Right cardiac atrium (tissue), 5 donors: ENCODE results near the gene FANCL. TPM values are rescaled to one million over a fixed set of nuclear protein-coding genes. Genes with fewer than 3 reads are reported as not detected.

ENCODE experiments used
- ATAC-seq, 2 donors: fragments of 200-7000 bp; cut with Tn5 transposase; one replicate each; pipeline versions ENCODE4 v1.8.0 to v1.9.1; 2020; ENCODE audit warnings: moderate library complexity in 2 of 2, mild to moderate bottlenecking in 1 of 2
- DNase-seq, 3 donors: peaks; one replicate each; pipeline ENCODE4 v3.0.0-alpha.2; 2020
- H3K27ac ChIP-seq: one replicate; pipeline ENCODE4 v1.5.1; 2013; ENCODE audit warnings: mild to moderate bottlenecking, low read length, control low read depth, moderate library complexity
- H3K27me3 ChIP-seq: one replicate; pipeline ENCODE4 v1.6.1; 2013; ENCODE audit not compliant: control insufficient read depth, insufficient read depth
- H3K4me1 ChIP-seq: one replicate; pipeline ENCODE4 v1.6.1; 2013; ENCODE audit warnings: low read length; ENCODE audit not compliant: control insufficient read depth, insufficient read depth
- H3K4me3 ChIP-seq: one replicate; pipeline ENCODE4 v1.5.1; 2013; ENCODE audit warnings: low read length, control low read depth
- H3K9me3 ChIP-seq: one replicate; pipeline ENCODE4 v1.6.1; 2013; ENCODE audit warnings: low read length; ENCODE audit not compliant: control insufficient read depth
- WGBS: extraction: QIAGEN DNeasy Blood & Tissue Kit; methylation state at CpG from one replicate; pipeline ENCODE4 v1.1.7; 2013; 5-methylcytosine and 5-hydroxymethylcytosine counted together
- intact Hi-C, 4 donors: fragments of 100-400 bp; cut with DNase I; formaldehyde crosslinking; loops; one replicate each; pipeline versions ENCODE4 v1.11.0 to v1.14.0; 2022 to 2023
- polyA plus RNA-seq: library from polyadenylated mRNA; stranded (reverse); fragments of 200-250 nt; gene quantifications from one replicate; pipeline ENCODE4 v1.2.3, GENCODE V29; 2013
- total RNA-seq, 4 donors: library from RNA; stranded (reverse); fragmentation: NEBNext Ultra II Directional; extraction: Animal tissue kit (Norgen Biotek cat#: 25700); gene quantifications; one replicate each; pipeline ENCODE4 v1.2.1, GENCODE V29; 2021
- donor health status: healthy with polysubstance abuse.
- donor health status: DM: no; HTN: yes; CAD: no.
- donor health status: DM: no; HTN: no; CAD: no.
- donor health status: DM: no; HTN: yes; CAD: no; lungs with severe emphysema.
- donor health status: DM: yes; HTN: yes; CAD: no.

FANCL gene
- total and polyA plus RNA-seq, 5 donors: 11.6 to 19.5 (median 16.1) TPM

GRCh38 chr2:58140508-58141072 lies 100.5 kb downstream of the FANCL start:
- Histone ChIP-seq H3K27me3 (no peaks in the 10 kb centered on the region), H3K27ac (no peak overlapping the region), H3K4me3 (no peak overlapping the region), H3K9me3 (no peaks in the 10 kb centered on the region), H3K4me1 (peaks cover 2% of the 10 kb centered on the region)
- no peak for DNase-seq
- ATAC-seq: no peak
- intact Hi-C loops: no loop called here
- WGBS: 87% methylated on average over 3 of the region's 3 CpGs

- 86% methylated on average over 3 of the region's 3 CpGs for WGBS
- no peaks in the 10 kb centered on the region for H3K27me3 ChIP-seq
- DNase-seq (no peak), ATAC-seq (no peak)
- H3K4me3 ChIP-seq: no peak overlapping the region
- H3K4me1 ChIP-seq: peaks cover 2% of the 10 kb centered on the region
- no peak overlapping the region for H3K27ac ChIP-seq
- intact Hi-C loops: no loop called here
- no peaks in the 10 kb centered on the region for H3K9me3 ChIP-seq
Observed at GRCh38 chr2:58138396-58139030, 102.6 kb downstream of the FANCL start.

- H3K4me3 ChIP-seq: no peak overlapping the region
- H3K4me1 ChIP-seq: peaks cover 2% of the 10 kb centered on the region
- 75% methylated on average over 1 of the region's 1 CpG for WGBS
- DNase-seq (peak in 1 of 3 donors; percentile 12), ATAC-seq (peak in 1 of 2 donors; percentile 75)
- intact Hi-C loops: no loop called here
- H3K27me3 ChIP-seq: no peaks in the 10 kb centered on the region
- H3K27ac ChIP-seq: no peak overlapping the region
- H3K9me3 ChIP-seq: no peaks in the 10 kb centered on the region
Observed at GRCh38 chr2:58137856-58138255, 103.3 kb downstream of the FANCL start.

GRCh38 chr2:58137221-58137620 lies 103.9 kb downstream of the FANCL start:
- no peak overlapping the region for H3K27ac ChIP-seq
- no peaks in the 10 kb centered on the region for H3K27me3 ChIP-seq
- DNase-seq (no peak), ATAC-seq (peak in 1 of 2 donors; percentile 64)
- H3K4me1 ChIP-seq: peaks cover 2% of the 10 kb centered on the region
- no peak overlapping the region for H3K4me3 ChIP-seq
- no peaks in the 10 kb centered on the region for H3K9me3 ChIP-seq
- intact Hi-C loops: no loop called here

GRCh38 chr2:58135861-58136260 lies 105.3 kb downstream of the FANCL start:
- no peak overlapping the region for H3K4me3 ChIP-seq
- WGBS: 68% methylated on average over 2 of the region's 2 CpGs
- H3K9me3 ChIP-seq: no peaks in the 10 kb centered on the region
- H3K4me1 ChIP-seq: peaks cover 4% of the 10 kb centered on the region
- H3K27ac ChIP-seq: no peak overlapping the region
- DNase-seq (no peak), ATAC-seq (no peak)
- intact Hi-C loops: no loop called here
- H3K27me3 ChIP-seq: no peaks in the 10 kb centered on the region

- DNase-seq (no peak), ATAC-seq (no peak)
- H3K9me3 ChIP-seq: no peaks in the 10 kb centered on the region
- intact Hi-C loops: no loop called here
- no peak overlapping the region for H3K27ac ChIP-seq
- H3K4me1 ChIP-seq: peaks cover 4% of the 10 kb centered on the region
- H3K27me3 ChIP-seq: no peaks in the 10 kb centered on the region
- H3K4me3 ChIP-seq: no peak overlapping the region
Observed at GRCh38 chr2:58133395-58133794, 107.7 kb downstream of the FANCL start.

- DNase-seq: peak; percentile 17 to 59 (median 52)
- H3K27ac ChIP-seq: no peak overlapping the region
- no peaks in the 10 kb centered on the region for H3K9me3 ChIP-seq
- H3K27me3 ChIP-seq: no peaks in the 10 kb centered on the region
- WGBS: 52% methylated on average over 5 of the region's 5 CpGs
- intact Hi-C loops: no loop called here
- ATAC-seq: peak; percentile 64 to 73
- H3K4me3 ChIP-seq: no peak overlapping the region
- peaks cover 2% of the 10 kb centered on the region for H3K4me1 ChIP-seq
Observed at GRCh38 chr2:58131191-58132011, 109.7 kb downstream of the FANCL start.

GRCh38 chr2:58130238-58130637 lies 110.9 kb downstream of the FANCL start:
- ATAC-seq (no peak), DNase-seq (no peak)
- Histone ChIP-seq H3K27me3 (no peaks in the 10 kb centered on the region), H3K9me3 (no peaks in the 10 kb centered on the region), H3K27ac (no peak overlapping the region), H3K4me3 (no peak overlapping the region), H3K4me1 (peaks cover 2% of the 10 kb centered on the region)
- intact Hi-C loops: no loop called here
- WGBS: 81% methylated on average over 2 of the region's 2 CpGs

GRCh38 chr2:58127111-58127510 lies 114.0 kb downstream of the FANCL start:
- WGBS: 96% methylated on average over 3 of the region's 3 CpGs
- ATAC-seq (no peak), DNase-seq (no peak)
- intact Hi-C loops: no loop called here
- H3K27me3 ChIP-seq: no peaks in the 10 kb centered on the region
- no peak overlapping the region for H3K27ac ChIP-seq
- H3K4me3 ChIP-seq: no peak overlapping the region
- H3K4me1 ChIP-seq: peaks cover 2% of the 10 kb centered on the region
- no peaks in the 10 kb centered on the region for H3K9me3 ChIP-seq

- no peak for DNase-seq
- no peak for ATAC-seq
- no peaks in the 10 kb centered on the region for H3K27me3 ChIP-seq
- no peak overlapping the region for H3K27ac ChIP-seq
- H3K9me3 ChIP-seq: no peaks in the 10 kb centered on the region
- no peak overlapping the region for H3K4me3 ChIP-seq
- intact Hi-C loops: no loop called here
- no peaks in the 10 kb centered on the region for H3K4me1 ChIP-seq
- WGBS: 100% methylated on average over 3 of the region's 3 CpGs
Observed at GRCh38 chr2:58122540-58122939, 118.6 kb downstream of the FANCL start.

GRCh38 chr2:58122040-58122439 lies 119.1 kb downstream of the FANCL start:
- Histone ChIP-seq H3K9me3 (no peaks in the 10 kb centered on the region), H3K27me3 (no peaks in the 10 kb centered on the region), H3K4me1 (no peaks in the 10 kb centered on the region), H3K4me3 (no peak overlapping the region), H3K27ac (no peak overlapping the region)
- ATAC-seq (no peak), DNase-seq (no peak)
- intact Hi-C loops: no loop called here
- WGBS: 86% methylated on average over 3 of the region's 3 CpGs
